Neural progenitor cell (in vitro differentiated cells): ENCODE data around the gene COMP. TPM values are rescaled to one million over a fixed set of nuclear protein-coding genes. Genes with fewer than 3 reads are reported as not detected.

Experiments
- DNase-seq: peaks from one replicate; pipeline ENCODE4 v3.0.0-alpha.2; 2016; ENCODE audit warnings: low spot score
- H2AFZ ChIP-seq: fragments of 200-600 bp; sonication (generic); replicated peaks from 2 replicates; pipeline ENCODE4 v1.6.1; 2016; ENCODE audit warnings: antibody characterized with exemption
- H3F3A ChIP-seq: fragments of 200-600 bp; sonication (generic); 2 replicates; pipeline ENCODE4 v1.6.1; 2016; ENCODE audit warnings: antibody characterized with exemption, low read depth
- H3K27ac ChIP-seq: fragments of 200-600 bp; sonication (generic); 2 replicates; pipeline ENCODE4 v1.5.1; 2016; ENCODE audit warnings: mild to moderate bottlenecking
- H3K27me3 ChIP-seq: fragments of 200-600 bp; sonication (generic); 2 replicates; pipeline ENCODE4 v1.6.1; 2016; ENCODE audit warnings: mild to moderate bottlenecking, moderate library complexity
- H3K36me3 ChIP-seq: fragments of 200-600 bp; sonication (generic); 2 replicates; pipeline ENCODE4 v1.5.1; 2016
- H3K4me1 ChIP-seq: fragments of 200-600 bp; sonication (generic); 2 replicates; pipeline ENCODE4 v1.6.1; 2016; ENCODE audit warnings: mixed run types
- H3K4me2 ChIP-seq: fragments of 200-600 bp; sonication (generic); 2 replicates; pipeline ENCODE4 v1.6.1; 2016
- H3K4me3 ChIP-seq: fragments of 200-600 bp; sonication (generic); 2 replicates; pipeline ENCODE4 v1.5.1; 2016
- H3K79me2 ChIP-seq: fragments of 200-600 bp; sonication (generic); 2 replicates; pipeline ENCODE4 v1.6.1; 2016; ENCODE audit warnings: low read depth
- H3K9ac ChIP-seq: fragments of 200-600 bp; sonication (generic); 2 replicates; pipeline ENCODE4 v1.6.1; 2016
- H3K9me3 ChIP-seq: fragments of 200-600 bp; sonication (generic); 2 replicates; pipeline ENCODE4 v1.5.1; 2016; ENCODE audit warnings: low read depth
- H4K20me1 ChIP-seq: fragments of 200-600 bp; sonication (generic); 2 replicates; pipeline ENCODE4 v1.6.1; 2016; ENCODE audit warnings: low read depth
- H3K27ac Mint-ChIP-seq: 3 replicates; pipeline ENCODE4 v1.8.0; 2021; ENCODE audit warnings: mixed read lengths
- H3K27me3 Mint-ChIP-seq: 2 replicates; pipeline ENCODE4 v1.8.0; 2022; ENCODE audit warnings: low read depth, mild to moderate bottlenecking, inconsistent platforms, moderate library complexity, mixed read lengths; ENCODE audit not compliant: insufficient read depth
- H3K36me3 Mint-ChIP-seq: 3 replicates; pipeline ENCODE4 v1.8.0; 2021; ENCODE audit warnings: mixed read lengths
- H3K4me1 Mint-ChIP-seq: 3 replicates; pipeline ENCODE4 v1.8.0; 2021; ENCODE audit warnings: mixed read lengths
- H3K4me3 Mint-ChIP-seq: 3 replicates; pipeline ENCODE4 v1.8.0; 2021; ENCODE audit warnings: mild to moderate bottlenecking, moderate library complexity, mixed read lengths
- H3K9me3 Mint-ChIP-seq: 3 replicates; pipeline ENCODE4 v1.8.0; 2020; ENCODE audit warnings: mixed read lengths
- EZH2 ChIP-seq: fragments of 200-600 bp; sonication (generic); IDR thresholded peaks from 2 replicates; pipeline ENCODE4 v1.6.1; 2017; ENCODE audit warnings: antibody characterized with exemption, mild to moderate bottlenecking, moderate library complexity
- EZH2phosphoT487 ChIP-seq: fragments of 200-600 bp; sonication (generic); IDR thresholded peaks from 2 replicates; pipeline ENCODE4 v1.6.1; 2017; ENCODE audit warnings: antibody characterized with exemption
- total RNA-seq: library from RNA; depleted of rRNA; stranded (reverse); fragments of >200 nt; gene quantifications from 2 replicates; pipeline ENCODE4 v1.2.3, GENCODE V29; 2015; ENCODE audit warnings: low replicate concordance
- TF ChIP-seq, protein P1 (sequence below): fragments of 200-600 bp; sonication (generic); IDR thresholded peaks from 2 replicates; pipeline ENCODE4 v1.5.1; 2017; ENCODE audit warnings: antibody characterized with exemption, mild to moderate bottlenecking

COMP gene
- total RNA-seq, 1 donor from 2014 or later, result not detected

GRCh38 chr19:18802354-18802753, 11.2 kb upstream of the COMP start:
- no peak overlapping the region for H3K4me3 Mint-ChIP-seq
- no peak overlapping the region for H3K9ac ChIP-seq
- DNase-seq, result peak; percentile 54

DNA sequence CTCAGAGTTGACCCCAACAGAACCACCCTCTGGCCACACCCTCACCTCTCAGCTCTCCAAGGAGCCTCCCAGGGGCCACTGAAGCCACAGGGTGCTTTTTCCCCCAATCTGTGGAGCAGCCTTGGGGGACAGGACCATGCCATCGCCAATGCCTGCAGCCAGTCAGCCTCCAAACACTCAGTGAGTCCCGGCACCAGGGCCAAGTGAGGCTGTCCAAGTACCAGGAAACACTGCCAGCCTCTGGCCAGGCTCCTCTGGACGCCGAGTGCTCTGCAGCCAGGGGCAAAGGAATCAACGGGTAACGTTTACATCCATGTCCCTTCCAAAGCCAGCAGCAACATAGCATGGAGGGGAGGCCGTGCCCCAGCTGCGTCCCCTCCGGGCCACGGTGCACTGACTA, 9.5 kb upstream of the COMP start:
- Mint-ChIP-seq H3K4me1 (peaks cover 8% of the 10 kb centered on the region), H3K4me3 (no peak overlapping the region), H3K36me3 (no peaks in the 10 kb centered on the region), H3K27me3 (peaks cover 28% of the 10 kb centered on the region), H3K9me3 (no peaks in the 10 kb centered on the region), H3K27ac (no peak overlapping the region)
- Histone ChIP-seq H4K20me1 (no peaks in the 10 kb centered on the region), H3F3A (peaks cover 5% of the 10 kb centered on the region), H3K4me1 (peaks cover under 1% of the 10 kb centered on the region), H3K36me3 (no peaks in the 10 kb centered on the region), H3K4me2 (no peak overlapping the region), H3K9ac (no peak overlapping the region), H3K4me3 (no peak overlapping the region), H2AFZ (no peak overlapping the region), H3K9me3 (no peaks in the 10 kb centered on the region), H3K27ac (no peak overlapping the region), H3K79me2 (no peaks in the 10 kb centered on the region), H3K27me3 (peaks cover 97% of the 10 kb centered on the region)
- no peak for DNase-seq
- TF ChIP-seq EZH2, result no peak
- no peak for TF ChIP-seq EZH2phosphoT487
- TF ChIP-seq, protein P1, sequence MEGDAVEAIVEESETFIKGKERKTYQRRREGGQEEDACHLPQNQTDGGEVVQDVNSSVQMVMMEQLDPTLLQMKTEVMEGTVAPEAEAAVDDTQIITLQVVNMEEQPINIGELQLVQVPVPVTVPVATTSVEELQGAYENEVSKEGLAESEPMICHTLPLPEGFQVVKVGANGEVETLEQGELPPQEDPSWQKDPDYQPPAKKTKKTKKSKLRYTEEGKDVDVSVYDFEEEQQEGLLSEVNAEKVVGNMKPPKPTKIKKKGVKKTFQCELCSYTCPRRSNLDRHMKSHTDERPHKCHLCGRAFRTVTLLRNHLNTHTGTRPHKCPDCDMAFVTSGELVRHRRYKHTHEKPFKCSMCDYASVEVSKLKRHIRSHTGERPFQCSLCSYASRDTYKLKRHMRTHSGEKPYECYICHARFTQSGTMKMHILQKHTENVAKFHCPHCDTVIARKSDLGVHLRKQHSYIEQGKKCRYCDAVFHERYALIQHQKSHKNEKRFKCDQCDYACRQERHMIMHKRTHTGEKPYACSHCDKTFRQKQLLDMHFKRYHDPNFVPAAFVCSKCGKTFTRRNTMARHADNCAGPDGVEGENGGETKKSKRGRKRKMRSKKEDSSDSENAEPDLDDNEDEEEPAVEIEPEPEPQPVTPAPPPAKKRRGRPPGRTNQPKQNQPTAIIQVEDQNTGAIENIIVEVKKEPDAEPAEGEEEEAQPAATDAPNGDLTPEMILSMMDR, result no peak

More at GRCh38 chr19:18802354-18802753, 11.2 kb upstream of the COMP start:
- H3K4me3 ChIP-seq, result no peak overlapping the region
- no peak overlapping the region for H3K27ac ChIP-seq
- no peaks in the 10 kb centered on the region for H3K79me2 ChIP-seq
- no peak overlapping the region for H2AFZ ChIP-seq
- H3K9me3 ChIP-seq, result no peaks in the 10 kb centered on the region
- H3K4me1 ChIP-seq, result no peaks in the 10 kb centered on the region
- peaks cover 5% of the 10 kb centered on the region for H3F3A ChIP-seq
- Mint-ChIP-seq H3K27ac (peak overlapping the region; percentile 25), H3K4me1 (peaks cover 4% of the 10 kb centered on the region), H3K36me3 (no peaks in the 10 kb centered on the region), H3K9me3 (no peaks in the 10 kb centered on the region), H3K27me3 (peaks cover 25% of the 10 kb centered on the region)
- TF ChIP-seq, protein P1, result no peak
- TF ChIP-seq EZH2 (no peak), EZH2phosphoT487 (no peak)
- no peaks in the 10 kb centered on the region for H4K20me1 ChIP-seq
- H3K4me2 ChIP-seq, result no peak overlapping the region
- peaks cover 81% of the 10 kb centered on the region for H3K27me3 ChIP-seq
- no peaks in the 10 kb centered on the region for H3K36me3 ChIP-seq

DNA sequence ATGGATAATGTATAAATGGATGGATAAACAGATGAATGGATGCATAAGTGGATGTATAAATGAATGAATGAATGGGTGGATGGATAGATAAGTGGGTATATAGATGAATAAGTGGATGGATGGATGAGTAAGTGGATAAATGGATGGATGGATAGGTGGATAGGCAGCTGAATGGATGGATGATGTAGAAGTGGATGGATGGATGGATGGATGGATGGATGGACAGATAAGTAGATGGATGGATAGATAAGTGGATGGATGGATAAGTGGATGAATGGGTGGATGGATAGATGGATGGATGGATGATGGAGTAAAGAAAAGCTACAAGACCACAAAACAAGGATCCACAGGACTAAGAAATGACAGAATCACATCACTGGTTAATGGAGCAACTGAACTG, 9.0 kb upstream of the COMP start:
- H3K4me1 Mint-ChIP-seq, result peaks cover 8% of the 10 kb centered on the region
- peaks cover 5% of the 10 kb centered on the region for H3F3A ChIP-seq
- H4K20me1 ChIP-seq, result no peaks in the 10 kb centered on the region
- H3K27me3 ChIP-seq, result peaks cover 98% of the 10 kb centered on the region
- H3K27ac Mint-ChIP-seq, result no peak overlapping the region
- H3K9me3 Mint-ChIP-seq, result no peaks in the 10 kb centered on the region
- peaks cover 30% of the 10 kb centered on the region for H3K27me3 Mint-ChIP-seq
- TF ChIP-seq EZH2 (no peak), EZH2phosphoT487 (no peak)
- TF ChIP-seq, protein P1, result no peak
- H3K4me2 ChIP-seq, result no peak overlapping the region
- peaks cover 3% of the 10 kb centered on the region for H3K4me1 ChIP-seq
- no peaks in the 10 kb centered on the region for H3K36me3 Mint-ChIP-seq
- H3K4me3 Mint-ChIP-seq, result no peak overlapping the region
- DNase-seq, result no peak
- no peak overlapping the region for H2AFZ ChIP-seq
- no peak overlapping the region for H3K9ac ChIP-seq
- H3K9me3 ChIP-seq, result no peaks in the 10 kb centered on the region
- no peaks in the 10 kb centered on the region for H3K79me2 ChIP-seq
- no peak overlapping the region for H3K27ac ChIP-seq
- H3K36me3 ChIP-seq, result no peaks in the 10 kb centered on the region
- H3K4me3 ChIP-seq, result no peak overlapping the region
